Measurements from ENCODE around the gene CEP68.
"Not testable (repeated sequence)": the region's sequence is repeated elsewhere in the genome, so short reads cannot be mapped to it uniquely, and the experiment has no call there.

The CEP68 gene

GRCh38 chr2:65130664-65131175 lies 74.5 kb downstream of the CEP68 start:
- no peak for TF ChIP-seq CTCF (IDR thresholded peaks at IDR 0.05; ENCODE audit: low read depth, low read length, missing control alignments)
- peak; percentile 15 for DNase-seq (ENCODE audit: low read depth)
- peak overlapping the region; percentile 61 for H3K4me3 ChIP-seq (ENCODE audit: low read depth, low read length)

- DNase-seq (ENCODE audit: low read depth); H3K4me3 ChIP-seq (ENCODE audit: low read depth, low read length): not testable (repeated sequence)
Observed at GRCh38 chr2:65132930-65133329, 76.7 kb downstream of the CEP68 start.

GRCh38 chr2:65133626-65134025 lies 77.4 kb downstream of the CEP68 start:
- no peak overlapping the region for H3K4me3 ChIP-seq (ENCODE audit: low read depth, low read length)
- no peak for DNase-seq (ENCODE audit: low read depth)
- TF ChIP-seq CTCF (IDR thresholded peaks at IDR 0.05; ENCODE audit: low read depth, low read length, missing control alignments): no peak

- no peak overlapping the region for H3K4me3 ChIP-seq (ENCODE audit: low read depth, low read length)
- DNase-seq (ENCODE audit: low read depth): no peak
- no peak for TF ChIP-seq CTCF (IDR thresholded peaks at IDR 0.05; ENCODE audit: low read depth, low read length, missing control alignments)
Observed at GRCh38 chr2:65134158-65134557, 77.9 kb downstream of the CEP68 start.

- no peak overlapping the region for H3K4me3 ChIP-seq (ENCODE audit: low read depth, low read length)
- TF ChIP-seq CTCF (IDR thresholded peaks at IDR 0.05; ENCODE audit: low read depth, low read length, missing control alignments): no peak
- DNase-seq (ENCODE audit: low read depth): no peak
Observed at GRCh38 chr2:65136253-65136652, 80.0 kb downstream of the CEP68 start.
